Measurements from ENCODE around the gene SERPINB1. TPM values are rescaled to one million over a fixed set of nuclear protein-coding genes. Genes with fewer than 3 reads are reported as not detected.

The SERPINB1 gene
- total RNA-seq, 1 experiment from 2014 or later: 75.6 TPM

GRCh38 chr6:2791450-2791974 is 50.2 kb downstream of the SERPINB1 start:
- peaks cover 7% of the 10 kb centered on the region for H3K4me1 Mint-ChIP-seq (ENCODE audit: low read depth, unreplicated experiment)
- no peak for TF ChIP-seq CTCF (IDR thresholded peaks at IDR 0.05; ENCODE audit: insufficient read depth in 1 of 2, low read depth in 1 of 2, low read length in 1 of 2, severe bottlenecking in 1 of 2, unreplicated experiment in 1 of 2)
- BruUV-seq (replicated peaks): no TSS peak
- no peak overlapping the region for H3K27ac Mint-ChIP-seq (ENCODE audit: unreplicated experiment)
- no peak for DNase-seq
- H3K9me3 Mint-ChIP-seq (ENCODE audit: unreplicated experiment): no peaks in the 10 kb centered on the region
- H3K4me3 Mint-ChIP-seq (ENCODE audit: unreplicated experiment): no peak overlapping the region
- Histone ChIP-seq H3K4me3 (ENCODE audit: low read depth, low read length) (no peak overlapping the region), H3K27me3 (replicated peaks; ENCODE audit: control insufficient read depth, insufficient read depth, low read length) (no peaks in the 10 kb centered on the region), H3K9me3 (no peaks in the 10 kb centered on the region), H3K36me3 (ENCODE audit: control insufficient read depth, insufficient read depth, low read length) (no peaks in the 10 kb centered on the region), H3K4me1 (peaks cover 8% of the 10 kb centered on the region; the same call in 1 of the 2 replicates)
- no peaks in the 10 kb centered on the region for H3K27me3 Mint-ChIP-seq (ENCODE audit: insufficient read depth, unreplicated experiment)
- POLR2A ChIA-PET: interaction anchor here (0.6 to 1.9 kb wide), 4 partner anchors 48 to 208 kb away, joined by 3 to 20 read pairs (median 10); partner anchors contain the start of gene SERPINB1
- intact Hi-C loops (cut with micrococcal nuclease; ENCODE audit: unreplicated experiment): loop anchor here (1.0 to 10.0 kb wide), 6 partner anchors 50 to 263 kb away; partner anchors contain the start of gene SERPINB1
- CTCF ChIA-PET: interaction anchor here (0.5 to 2.1 kb wide), 32 partner anchors 21 to 1311 kb away, joined by 3 to 67 read pairs (median 4); partner anchors contain the start of gene SERPINB1
- H3K36me3 Mint-ChIP-seq (ENCODE audit: insufficient read depth, unreplicated experiment): peaks cover 19% of the 10 kb centered on the region

- DNase-seq: peak; percentile 67 to 74
- peaks cover 25% of the 10 kb centered on the region for H3K36me3 Mint-ChIP-seq (ENCODE audit: insufficient read depth, unreplicated experiment)
- H3K27me3 ChIP-seq (replicated peaks; ENCODE audit: control insufficient read depth, insufficient read depth, low read length): no peaks in the 10 kb centered on the region
- H3K4me1 ChIP-seq: peaks cover 8% of the 10 kb centered on the region; the same call in 1 of the 2 replicates
- no peaks in the 10 kb centered on the region for H3K9me3 Mint-ChIP-seq (ENCODE audit: unreplicated experiment)
- no peaks in the 10 kb centered on the region for H3K9me3 ChIP-seq
- no peaks in the 10 kb centered on the region for H3K27me3 Mint-ChIP-seq (ENCODE audit: insufficient read depth, unreplicated experiment)
- CTCF ChIA-PET: interaction anchor here (0.5 to 2.1 kb wide), 31 partner anchors 22 to 1311 kb away, joined by 3 to 67 read pairs (median 5); partner anchors contain the start of gene SERPINB1
- no peak overlapping the region for H3K4me3 ChIP-seq (ENCODE audit: low read depth, low read length)
- no peaks in the 10 kb centered on the region for H3K36me3 ChIP-seq (ENCODE audit: control insufficient read depth, insufficient read depth, low read length)
- TF ChIP-seq CTCF (IDR thresholded peaks at IDR 0.05; ENCODE audit: insufficient read depth in 1 of 2, low read depth in 1 of 2, low read length in 1 of 2, severe bottlenecking in 1 of 2, unreplicated experiment in 1 of 2): peak; percentile 78
- peaks cover 7% of the 10 kb centered on the region for H3K4me1 Mint-ChIP-seq (ENCODE audit: low read depth, unreplicated experiment)
- BruUV-seq (replicated peaks): no TSS peak
- no peak overlapping the region for H3K27ac Mint-ChIP-seq (ENCODE audit: unreplicated experiment)
- intact Hi-C loops (cut with micrococcal nuclease; ENCODE audit: unreplicated experiment): loop anchor here (1.0 to 10.0 kb wide), 6 partner anchors 50 to 264 kb away; partner anchors contain the start of gene SERPINB1
- POLR2A ChIA-PET: interaction anchor here (0.6 to 1.9 kb wide), 4 partner anchors 49 to 208 kb away, joined by 3 to 20 read pairs (median 10); partner anchors contain the start of gene SERPINB1
- no peak overlapping the region for H3K4me3 Mint-ChIP-seq (ENCODE audit: unreplicated experiment)
Observed at GRCh38 chr6:2790588-2791449, 50.8 kb downstream of the SERPINB1 start.

- no peaks in the 10 kb centered on the region for H3K9me3 ChIP-seq
- Mint-ChIP-seq H3K4me3 (ENCODE audit: unreplicated experiment) (no peak overlapping the region), H3K36me3 (ENCODE audit: insufficient read depth, unreplicated experiment) (peaks cover 32% of the 10 kb centered on the region), H3K27ac (ENCODE audit: unreplicated experiment) (no peak overlapping the region), H3K4me1 (ENCODE audit: low read depth, unreplicated experiment) (no peaks in the 10 kb centered on the region), H3K9me3 (ENCODE audit: unreplicated experiment) (no peaks in the 10 kb centered on the region), H3K27me3 (ENCODE audit: insufficient read depth, unreplicated experiment) (no peaks in the 10 kb centered on the region)
- peaks cover 1% of the 10 kb centered on the region for H3K36me3 ChIP-seq (ENCODE audit: control insufficient read depth, insufficient read depth, low read length)
- H3K4me3 ChIP-seq (ENCODE audit: low read depth, low read length): no peak overlapping the region
- no peak for TF ChIP-seq CTCF (IDR thresholded peaks at IDR 0.05; ENCODE audit: insufficient read depth in 1 of 2, low read depth in 1 of 2, low read length in 1 of 2, severe bottlenecking in 1 of 2, unreplicated experiment in 1 of 2)
- intact Hi-C loops (cut with micrococcal nuclease; ENCODE audit: unreplicated experiment): no loop called here
- POLR2A ChIA-PET: no interaction called here
- BruUV-seq (replicated peaks): no TSS peak
- H3K27me3 ChIP-seq (replicated peaks; ENCODE audit: control insufficient read depth, insufficient read depth, low read length): no peaks in the 10 kb centered on the region
- CTCF ChIA-PET: no interaction called here
- DNase-seq: no peak
- peaks cover 4% of the 10 kb centered on the region; the same call in 1 of the 2 replicates for H3K4me1 ChIP-seq
Observed at GRCh38 chr6:2786269-2786668, 55.4 kb downstream of the SERPINB1 start.

Measured in Caco-2 (cell line).